NCI-H345 (cell line): ENCODE results near the gene LRMDA.
"Not testable (repeated sequence)": the region's sequence is repeated elsewhere in the genome, so short reads cannot be mapped to it uniquely, and the experiment has no call there.

Source experiments
- DNase-seq: peaks from one replicate; lab custom pipeline; 2025; lab: John Stamatoyannopoulos, UW

The LRMDA gene

GRCh38 chr10:75746356-75746755 is 314.9 kb downstream of the LRMDA start:
- DNase-seq, result no peak

DNA sequence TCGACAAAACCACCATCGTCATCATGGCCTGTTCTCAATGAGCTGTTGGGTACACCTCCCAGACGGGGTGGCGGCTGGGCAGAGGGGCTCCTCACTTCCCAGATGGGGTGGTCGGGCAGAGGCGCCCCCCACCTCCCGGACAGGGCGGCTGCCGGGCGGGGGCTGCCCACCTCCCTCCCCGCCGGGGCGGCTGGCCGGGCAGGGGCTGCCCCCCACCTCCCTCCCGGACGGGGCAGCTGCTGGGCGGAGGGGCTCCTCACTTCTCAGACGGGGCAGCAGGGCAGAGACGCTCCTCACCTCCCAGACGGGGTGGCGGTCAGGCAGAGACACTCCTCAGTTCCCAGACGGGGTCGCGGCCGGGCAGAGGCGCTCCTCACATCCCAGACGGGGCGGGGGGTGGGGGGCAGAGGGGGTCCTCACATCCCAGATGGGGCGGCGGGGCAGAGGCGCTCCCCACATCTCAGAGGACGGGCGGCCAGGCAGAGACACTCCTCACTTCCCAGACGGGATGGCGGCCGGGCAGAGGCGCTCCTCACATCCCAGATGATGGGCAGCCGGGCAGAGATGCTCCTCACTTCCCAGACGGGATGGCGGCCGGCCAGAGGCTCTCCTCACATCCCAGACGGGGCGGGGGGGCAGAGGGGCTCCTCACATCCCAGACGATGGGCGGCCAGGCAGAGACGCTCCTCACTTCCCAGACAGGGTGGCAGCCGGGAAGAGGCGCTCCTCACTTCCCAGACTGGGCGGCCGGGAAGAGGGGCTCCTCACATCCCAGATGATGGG is 318.9 kb downstream of the LRMDA start:
- DNase-seq, result not testable (repeated sequence)

DNA sequence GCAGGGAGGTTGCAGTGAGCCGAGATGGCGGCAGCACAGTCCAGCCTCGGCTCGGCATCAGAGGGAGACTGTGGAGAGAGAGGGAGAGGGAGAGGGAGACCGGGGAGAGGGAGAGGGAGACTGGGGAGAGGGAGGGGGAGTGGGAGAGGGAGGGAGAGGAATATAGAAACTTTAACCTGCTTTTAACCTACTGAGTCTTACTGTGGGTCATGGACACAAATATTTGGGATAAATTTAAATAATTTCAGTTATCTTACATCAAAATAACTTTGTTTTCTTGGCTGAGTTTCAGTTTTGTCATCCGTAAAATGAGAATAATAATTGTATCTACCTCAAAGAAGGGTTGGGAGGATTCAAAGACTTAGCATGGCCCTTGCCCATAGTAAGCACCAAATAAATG is 319.8 kb downstream of the LRMDA start:
- no peak for DNase-seq

GRCh38 chr10:75753621-75754020 is 322.2 kb downstream of the LRMDA start:
- no peak for DNase-seq

- DNase-seq, result no peak
Observed at GRCh38 chr10:75754096-75754831, 322.8 kb downstream of the LRMDA start.

DNA sequence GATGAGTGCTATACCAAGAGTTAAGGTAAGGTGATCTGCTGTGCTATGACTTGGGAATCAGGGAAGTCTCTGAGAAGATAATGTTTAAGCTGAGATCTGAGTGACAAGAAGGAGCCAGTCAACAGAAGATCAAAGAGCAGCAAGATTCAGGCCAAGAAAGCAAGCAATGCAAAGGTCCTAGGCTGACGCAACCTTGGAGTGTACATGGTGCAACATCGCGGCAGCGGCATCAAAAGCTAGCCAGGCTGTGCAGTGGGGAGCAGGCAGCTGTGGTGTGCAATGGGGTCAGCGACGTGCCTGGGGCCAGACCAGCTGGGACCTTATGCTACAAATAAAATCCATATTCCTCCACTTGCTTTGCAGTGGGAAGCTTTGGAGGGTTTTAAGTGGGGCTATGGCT is 324.1 kb downstream of the LRMDA start:
- DNase-seq, result no peak

DNA sequence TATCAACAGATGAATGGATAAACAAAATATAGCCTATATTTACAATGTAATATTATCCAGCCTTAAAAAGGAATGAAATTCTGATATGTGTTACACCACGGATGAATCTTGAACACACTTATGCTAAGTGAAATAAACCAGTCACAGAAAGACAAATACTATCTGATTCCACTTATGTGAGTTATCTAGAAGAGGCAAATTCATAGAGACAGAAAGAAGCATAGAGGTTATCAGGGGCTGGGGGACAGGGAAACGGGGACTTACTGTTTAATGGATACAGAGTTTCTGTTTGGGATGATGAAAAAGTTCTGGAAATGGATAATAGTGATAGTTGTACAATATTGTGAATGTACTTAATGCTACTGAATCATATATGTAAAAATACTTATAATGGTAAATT is 329.9 kb downstream of the LRMDA start:
- DNase-seq, result no peak

- DNase-seq, result no peak
Observed at GRCh38 chr10:75762431-75762802, 331.0 kb downstream of the LRMDA start.

- DNase-seq, result no peak
Observed at GRCh38 chr10:75763652-75764051, 332.2 kb downstream of the LRMDA start.

DNA sequence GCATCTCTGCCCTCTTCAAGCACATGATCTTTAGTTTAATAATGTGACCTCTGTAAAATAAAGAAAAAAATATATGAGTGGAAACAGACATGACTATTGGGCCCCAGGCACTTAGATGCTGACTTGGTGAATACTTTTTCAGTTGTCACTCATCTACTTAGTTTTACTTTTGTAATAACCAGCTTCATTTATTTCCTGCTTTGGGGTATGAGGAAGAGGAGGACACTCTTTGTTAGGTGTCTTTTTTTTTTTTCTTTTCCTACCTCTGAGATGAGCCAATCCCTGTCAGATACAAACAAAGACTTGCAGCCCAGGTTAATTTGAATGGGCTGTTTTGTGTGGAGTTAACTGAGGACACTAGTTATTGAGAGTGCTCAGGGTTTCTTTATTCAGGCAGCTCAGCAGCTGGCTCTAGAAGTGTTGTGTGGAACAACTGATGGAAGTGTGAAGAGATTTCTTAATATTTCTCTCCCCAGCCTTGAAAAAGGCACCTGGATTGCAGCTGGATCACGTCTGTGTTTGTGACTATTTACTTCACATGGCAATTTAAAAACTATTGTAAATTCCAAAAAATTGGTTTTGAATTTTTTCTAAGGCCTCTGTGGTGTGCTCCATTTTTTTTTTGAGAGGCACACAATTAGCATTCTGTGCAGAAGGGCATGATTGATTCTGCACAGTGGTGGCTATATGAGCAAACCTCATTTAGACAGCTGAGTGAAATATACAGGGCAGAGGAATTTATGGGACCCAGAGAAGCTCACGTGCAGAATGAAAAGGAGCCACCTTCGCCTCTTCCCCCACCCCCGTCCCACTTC is 333.8 kb downstream of the LRMDA start:
- DNase-seq, result no peak

DNA sequence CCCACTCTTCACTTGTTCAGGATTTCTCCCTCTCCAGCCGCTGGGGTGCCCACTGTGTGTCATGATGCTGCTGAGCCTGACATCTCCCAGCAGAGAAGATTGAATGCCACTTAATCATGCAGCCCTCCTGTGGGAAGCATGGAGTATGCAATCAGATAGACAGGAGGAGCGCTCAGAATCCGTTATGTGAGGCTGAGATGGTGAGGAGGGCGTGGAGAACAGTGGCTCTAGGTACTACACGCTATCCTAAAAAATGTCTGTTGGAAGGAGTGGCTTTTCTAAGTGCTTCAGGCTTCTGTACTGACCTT is 334.3 kb downstream of the LRMDA start:
- no peak for DNase-seq

DNA sequence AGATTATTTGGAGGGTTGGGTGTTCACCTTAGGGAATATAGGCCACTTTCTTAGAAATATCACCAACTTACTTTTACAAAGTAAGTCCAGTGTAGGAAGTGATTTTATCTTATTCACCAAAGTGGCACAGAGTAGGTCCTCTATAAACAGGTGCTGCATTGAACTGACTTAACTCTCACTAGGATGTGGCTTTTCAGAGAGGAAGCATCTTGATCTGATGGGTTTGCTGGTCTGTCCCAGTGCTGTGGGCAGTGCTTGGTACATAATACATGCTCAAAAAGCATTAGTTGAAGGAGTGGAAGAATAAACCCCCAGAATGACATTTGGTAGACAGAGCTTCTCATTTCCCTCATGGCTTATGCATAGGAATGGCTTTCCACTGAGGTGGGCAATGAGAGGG is 334.7 kb downstream of the LRMDA start:
- DNase-seq, result no peak

DNA sequence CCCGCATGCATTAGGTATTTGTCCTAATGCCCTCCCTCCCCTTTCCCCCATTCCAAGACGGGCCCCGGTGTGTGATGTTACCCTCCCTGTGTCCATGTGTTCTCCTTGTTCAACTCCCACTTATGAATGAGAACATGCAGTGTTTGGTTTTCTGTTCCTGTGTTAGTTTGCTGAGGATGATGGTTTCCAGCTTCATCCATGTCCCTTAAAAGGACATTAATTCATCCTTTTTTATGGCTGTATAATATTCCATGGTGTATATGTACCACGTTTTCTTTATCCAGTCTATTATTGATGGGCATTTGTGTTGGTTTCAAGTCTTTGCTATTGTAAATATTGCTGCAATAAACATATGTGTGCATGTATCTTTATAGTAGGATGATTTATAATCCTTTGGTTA is 335.3 kb downstream of the LRMDA start:
- not testable (repeated sequence) for DNase-seq

DNA sequence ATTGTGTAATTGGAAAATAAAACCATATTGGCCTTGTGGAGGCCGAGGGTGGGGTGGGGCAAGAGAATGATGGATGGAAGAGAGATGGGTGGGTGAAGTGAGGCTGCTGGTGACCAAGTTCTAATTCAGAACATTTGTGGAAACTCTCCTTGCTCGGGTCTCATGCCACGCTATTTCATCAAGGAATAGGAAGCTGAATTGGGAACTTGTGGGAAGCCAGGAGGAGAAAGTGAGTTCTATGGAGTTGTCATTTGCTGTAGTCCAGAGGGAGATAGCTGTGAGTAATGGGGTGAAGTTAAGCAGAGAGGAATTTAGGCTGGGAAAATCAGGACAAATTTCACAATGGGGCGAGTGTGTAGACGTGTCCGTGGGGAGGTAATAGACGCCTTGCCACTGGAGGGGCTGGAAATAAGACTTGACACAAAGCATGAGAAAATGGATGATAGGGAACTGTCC is 339.2 kb downstream of the LRMDA start:
- no peak for DNase-seq

GRCh38 chr10:75771606-75772005 is 340.2 kb downstream of the LRMDA start:
- DNase-seq, result no peak

GRCh38 chr10:75772153-75772887 is 340.9 kb downstream of the LRMDA start:
- DNase-seq, result no peak

GRCh38 chr10:75773231-75773780 is 341.9 kb downstream of the LRMDA start:
- DNase-seq, result no peak

DNA sequence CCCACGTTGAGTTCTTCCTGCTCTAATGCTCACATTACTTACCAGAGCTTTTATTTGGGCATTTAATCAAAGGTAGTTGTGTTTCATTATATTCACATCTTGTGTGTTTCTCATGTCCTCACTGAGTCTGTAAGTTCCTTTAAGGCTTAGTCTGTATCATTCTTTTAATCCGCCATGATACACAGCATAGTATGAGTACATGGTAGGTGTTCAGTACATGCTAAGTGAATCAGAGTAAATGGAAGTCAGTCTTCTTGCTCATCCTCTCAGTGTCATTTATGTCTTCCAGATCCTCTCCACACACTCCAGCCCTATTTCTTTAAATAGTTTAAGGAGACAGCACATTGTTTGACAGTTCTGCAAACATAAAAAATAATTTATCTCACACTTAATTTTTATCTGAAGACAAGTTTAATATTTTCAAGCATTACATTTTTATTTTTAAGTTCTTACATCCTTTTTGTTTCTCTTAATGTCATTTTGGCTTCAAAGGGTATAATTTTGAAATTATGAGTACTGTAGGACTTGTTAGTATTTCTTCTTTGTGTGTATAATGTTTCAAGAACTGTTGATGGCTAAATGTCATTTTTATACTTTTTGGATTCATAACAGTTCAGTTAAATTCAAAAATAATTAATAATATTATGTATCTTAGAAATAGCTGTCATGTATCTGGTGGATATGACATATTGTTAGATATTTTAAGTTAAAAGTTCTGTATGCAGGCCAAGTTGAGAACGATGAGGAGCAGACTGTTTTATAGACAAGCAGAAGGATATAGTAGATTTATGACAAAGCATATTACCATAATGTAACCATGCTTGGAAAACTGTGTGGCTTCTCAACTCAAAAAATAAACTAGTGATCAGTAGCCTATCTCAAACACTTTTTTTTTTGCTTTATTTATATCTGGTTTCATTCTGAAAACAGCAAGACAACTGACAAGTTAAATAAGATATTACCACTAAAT is 342.7 kb downstream of the LRMDA start:
- DNase-seq, result no peak

DNA sequence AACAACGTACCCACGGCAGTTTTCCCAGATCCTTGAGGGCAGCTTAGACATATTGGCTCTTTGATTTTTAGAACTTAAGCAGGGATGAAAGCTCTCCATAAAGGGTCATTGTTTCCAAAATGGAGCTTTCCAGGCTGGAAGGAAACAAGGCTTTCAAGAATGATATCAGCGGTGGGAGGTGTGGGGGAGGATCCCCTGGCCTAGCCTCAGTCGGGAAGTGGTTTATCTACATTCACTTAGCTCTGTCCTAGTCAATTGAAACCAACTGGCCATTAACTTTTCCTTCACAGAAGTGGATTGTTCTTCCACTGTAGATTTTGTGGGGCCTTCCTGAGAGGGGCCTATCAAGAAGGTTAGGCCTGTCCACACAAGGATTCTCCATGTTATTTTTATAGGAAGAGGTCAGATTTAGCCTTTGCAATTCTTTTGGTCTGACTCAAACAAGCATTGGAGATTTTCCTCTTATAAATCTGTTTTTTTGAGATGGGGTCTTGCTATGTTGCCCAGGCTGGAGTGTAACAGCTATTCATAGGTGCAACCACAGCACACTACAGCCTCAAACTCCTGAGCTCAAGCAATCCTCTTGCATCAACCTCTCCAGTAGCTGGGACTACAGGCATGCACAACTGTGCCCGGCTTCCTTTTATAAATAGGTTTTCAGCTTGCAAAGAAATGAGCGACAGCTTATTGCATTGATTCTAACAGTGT is 343.5 kb downstream of the LRMDA start:
- no peak for DNase-seq
